Hepatic stellate cell (primary cell): ENCODE data around the gene DOLK.

ENCODE experiments used
- DNase-seq: peaks from one replicate; pipeline ENCODE4 v3.0.0; 2011; ENCODE audit warnings: low spot score

The DOLK gene

DNA sequence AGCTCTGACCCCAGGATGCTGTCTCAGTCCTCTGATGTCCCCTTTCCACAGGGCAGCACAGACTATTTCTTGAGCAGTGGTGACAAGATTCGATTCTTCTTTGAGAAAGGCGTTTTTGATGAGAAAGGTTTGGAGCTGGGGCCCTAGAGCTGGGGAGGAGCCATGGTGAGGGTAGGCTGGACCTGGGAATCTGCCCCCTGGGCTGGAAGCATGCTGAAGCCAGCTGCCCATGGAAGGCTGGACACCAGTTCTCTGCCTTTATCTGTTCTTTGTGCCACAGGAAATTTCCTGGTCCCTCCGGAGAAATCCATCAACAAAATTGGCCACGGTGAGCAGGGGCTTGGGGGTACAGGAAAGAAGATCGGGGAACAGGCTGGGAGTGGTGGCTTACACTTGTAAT lies 13.7 kb downstream of the DOLK start:
- DNase-seq, result no peak

DNA sequence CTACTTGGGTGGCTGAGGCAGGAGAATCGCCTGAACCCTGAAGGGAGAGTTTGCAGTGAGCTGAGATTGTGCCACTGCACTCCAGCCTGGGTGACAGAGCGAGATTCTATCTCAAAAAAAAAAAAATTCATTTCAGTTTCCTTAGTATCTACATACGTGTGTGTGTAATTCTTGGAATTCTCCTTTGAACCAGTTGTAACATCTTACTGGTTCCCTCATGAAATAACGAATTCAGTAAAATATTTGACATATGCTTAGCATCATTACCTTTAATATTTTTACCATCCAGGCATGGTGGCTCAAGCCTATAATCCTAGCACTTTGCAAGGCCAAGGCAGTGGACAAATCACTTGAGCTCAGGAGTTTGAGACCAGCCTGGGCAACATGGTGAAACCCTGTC lies 17.8 kb downstream of the DOLK start:
- DNase-seq, result no peak

DNA sequence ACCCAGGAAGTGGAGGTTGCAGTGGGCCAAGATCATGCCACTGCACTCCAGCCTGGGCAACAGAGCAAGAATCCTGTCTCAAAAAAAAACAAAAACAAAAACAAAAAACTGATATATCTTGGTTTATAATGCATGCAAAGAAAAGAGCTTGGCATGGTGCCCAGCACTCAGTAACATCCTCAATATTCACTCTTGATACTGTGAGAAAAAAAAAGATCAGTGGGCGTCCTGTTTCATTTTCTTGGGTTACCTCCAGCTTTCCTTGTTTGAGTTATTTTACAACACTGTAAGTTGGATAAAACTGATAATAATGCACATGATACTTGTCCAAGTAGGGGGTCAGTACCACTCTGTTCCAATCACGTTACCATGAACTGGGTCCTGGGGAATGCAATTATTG lies 18.8 kb downstream of the DOLK start:
- no peak for DNase-seq

DNA sequence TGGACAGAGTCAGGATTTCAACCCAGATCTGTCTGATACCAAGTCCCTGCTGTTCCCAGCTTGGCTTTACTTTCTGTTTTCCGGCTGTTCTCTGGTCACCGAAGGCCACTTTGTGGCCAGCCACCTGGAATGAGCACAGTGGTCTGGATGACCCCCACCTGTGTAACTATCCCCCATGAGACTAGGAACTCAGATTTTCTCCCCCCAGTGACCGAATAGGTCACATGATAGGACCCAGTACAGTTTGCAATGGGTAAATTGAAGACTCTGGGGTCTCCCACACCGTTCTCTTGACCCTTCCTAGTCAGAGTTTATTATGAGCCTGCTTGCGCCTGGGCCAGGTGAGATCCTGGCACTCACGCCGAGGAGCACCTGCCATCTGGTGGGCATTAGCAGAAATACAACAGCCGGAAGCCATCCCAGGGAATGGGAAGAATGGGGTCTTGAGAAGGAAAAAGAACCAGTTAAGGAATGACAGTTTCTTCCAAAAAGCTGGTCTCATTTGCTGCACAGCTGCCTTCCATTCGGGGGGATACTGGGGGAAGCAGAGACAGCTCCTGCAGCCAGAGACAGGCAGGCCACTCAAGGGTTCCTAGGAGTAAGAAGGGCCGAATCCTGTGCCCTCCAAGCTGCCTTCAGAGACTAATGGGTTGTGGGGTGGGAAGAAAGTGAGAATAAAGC lies 19.5 kb downstream of the DOLK start:
- peak; percentile 67 for DNase-seq

DNA sequence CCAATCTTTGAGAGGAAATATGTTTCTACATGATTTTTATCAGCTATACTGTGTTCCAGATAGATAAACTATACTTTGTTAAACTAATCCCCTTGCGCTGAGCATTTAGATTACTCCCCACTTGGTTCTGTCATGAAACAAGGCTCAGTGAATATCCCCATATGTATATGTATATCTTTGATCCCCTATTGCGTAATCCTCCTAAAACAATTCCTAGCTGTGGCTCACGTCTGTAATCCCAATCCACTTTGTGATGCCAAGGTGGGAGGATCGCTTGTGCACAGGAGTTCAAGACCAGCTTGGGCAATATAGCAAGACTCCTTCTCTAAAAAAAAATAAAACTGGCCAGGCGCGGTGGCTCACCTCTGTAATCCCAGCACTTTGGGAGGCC lies 23.9 kb downstream of the DOLK start:
- DNase-seq, result no peak

DNA sequence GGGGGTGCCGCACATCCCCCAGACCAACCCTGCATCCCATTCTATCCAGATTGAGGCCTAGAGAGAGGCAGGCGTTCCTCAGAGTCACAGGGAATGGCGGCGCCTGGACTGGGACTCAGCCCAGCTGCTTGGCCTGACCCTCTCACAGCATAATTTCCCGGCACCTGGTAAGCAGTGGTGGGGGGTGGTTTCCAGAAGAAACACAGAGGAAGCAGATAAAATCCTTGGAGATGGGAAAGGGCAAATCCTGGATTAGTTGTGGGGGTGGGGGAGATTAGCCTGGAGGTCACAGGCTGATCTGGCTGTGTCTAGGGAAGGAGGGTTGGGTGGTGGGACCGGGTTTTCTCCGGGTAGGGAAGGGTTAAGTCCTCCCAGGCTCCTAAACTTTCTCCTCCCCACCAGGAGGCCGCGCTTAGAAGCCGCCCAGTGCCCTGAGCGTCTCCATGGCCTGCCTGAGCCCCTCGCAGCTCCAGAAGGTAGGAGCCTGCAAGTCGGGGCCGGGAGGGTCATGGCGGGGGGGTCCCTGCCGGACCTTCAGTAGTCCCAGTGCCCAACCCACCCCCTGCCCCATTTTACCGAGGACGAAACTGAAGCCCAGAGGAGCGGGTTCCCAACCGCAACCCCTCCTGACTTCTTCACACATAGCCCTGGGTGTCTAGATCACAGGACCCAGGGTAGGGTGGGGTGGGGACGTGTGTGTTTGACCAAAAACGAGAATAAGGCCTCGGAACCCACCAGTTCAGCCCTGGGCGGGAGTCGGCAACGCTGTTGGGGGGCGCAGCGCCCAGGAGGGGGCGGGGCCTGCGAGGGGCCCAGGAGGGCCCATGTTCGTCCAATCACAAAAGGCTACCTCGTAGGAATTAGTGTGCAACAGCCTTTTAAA lies 25.3 kb downstream of the DOLK start:
- DNase-seq, result peak; percentile 77

DNA sequence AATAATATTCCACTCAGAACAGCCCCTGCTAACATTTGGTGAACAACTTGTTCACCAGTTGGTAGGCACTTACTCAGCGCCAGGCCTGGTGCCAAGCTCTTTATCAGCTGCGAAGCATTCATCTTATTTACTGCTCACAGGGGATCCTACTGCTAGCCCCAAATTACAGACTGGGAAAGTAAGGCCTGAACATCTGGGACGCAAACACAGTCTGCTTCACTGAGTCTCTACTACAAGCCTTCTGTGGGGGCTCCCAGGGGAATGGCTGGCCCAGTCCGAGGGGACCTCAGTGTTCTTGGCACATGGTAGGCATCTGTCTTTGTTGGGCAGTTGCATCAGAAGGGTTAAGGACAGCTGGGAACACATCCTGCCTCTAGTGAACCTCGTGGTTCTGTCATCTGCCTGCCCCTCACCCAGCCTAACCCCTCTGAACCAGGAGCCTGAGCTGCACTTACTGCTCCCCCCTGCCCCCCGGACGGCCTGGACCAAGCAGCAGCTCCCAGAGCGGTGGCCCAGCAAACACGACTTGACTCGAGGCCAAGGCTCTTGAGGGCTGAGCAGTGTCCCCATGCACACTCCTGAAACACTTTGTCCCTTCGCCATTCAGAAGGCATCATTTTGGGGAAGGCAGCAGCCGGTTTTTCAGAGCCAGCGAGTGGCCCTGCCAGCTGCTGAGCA lies 26.9 kb downstream of the DOLK start, which contains the start of gene PHYHD1:
PHYHD1 (plus strand) TSS at position 602 of the 678 bp plus-strand sequence. CDS start 1,342 bp downstream, outside the sequence.
- peak; percentile 47 for DNase-seq

DNA sequence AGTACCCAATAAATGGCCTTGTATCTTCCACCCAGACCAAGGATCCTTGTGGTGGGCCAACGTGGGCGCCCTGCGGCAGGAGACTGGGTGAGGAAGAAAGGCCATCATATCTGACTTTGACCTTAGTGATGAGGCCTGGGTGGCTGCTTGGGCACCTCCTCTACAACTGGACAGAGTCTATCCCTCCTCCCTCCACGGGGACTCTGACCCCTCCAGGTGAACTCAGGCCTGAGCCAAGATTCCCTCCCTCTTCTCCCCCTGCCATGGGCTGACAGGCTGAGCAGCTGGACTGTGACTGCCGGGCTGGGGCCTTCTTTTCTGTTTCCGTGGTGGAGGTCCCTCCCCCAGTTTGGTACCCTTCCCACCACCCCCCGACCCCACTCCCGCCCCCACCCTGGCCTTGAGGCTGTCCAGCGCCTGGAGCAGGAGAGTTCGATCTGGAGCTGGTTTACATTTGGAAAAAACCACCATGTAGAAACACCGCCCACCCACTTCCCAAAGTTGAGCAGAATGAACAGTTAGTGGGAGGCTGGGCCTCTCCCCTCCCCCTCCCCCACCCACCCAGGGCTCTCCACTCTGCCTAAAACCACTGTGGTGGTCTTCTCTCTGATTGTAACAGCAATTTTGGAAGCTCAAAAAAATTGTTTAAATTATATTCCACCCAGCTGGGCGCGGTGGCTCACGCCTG lies 27.9 kb downstream of the DOLK start:
- no peak for DNase-seq

DNA sequence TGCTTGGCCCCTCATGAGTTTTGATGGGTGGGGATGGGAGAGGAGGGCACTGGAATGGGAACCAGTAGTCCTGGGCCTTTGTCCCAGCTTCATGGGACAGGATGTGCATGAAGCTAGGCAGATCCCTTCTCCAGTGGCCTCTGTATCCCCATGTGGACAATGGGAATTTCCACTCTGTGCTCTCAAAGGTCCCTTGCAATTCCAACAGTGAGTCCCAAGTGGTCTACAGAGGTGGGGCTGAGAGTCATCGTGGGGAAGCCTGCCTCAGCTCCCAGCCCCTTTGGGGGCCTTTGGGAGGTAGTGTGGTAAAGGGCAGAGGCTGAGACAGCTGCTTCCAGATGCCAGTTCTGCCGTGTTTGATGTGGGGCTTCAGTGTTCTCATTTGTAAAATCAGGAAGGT lies 28.5 kb downstream of the DOLK start:
- no peak for DNase-seq

DNA sequence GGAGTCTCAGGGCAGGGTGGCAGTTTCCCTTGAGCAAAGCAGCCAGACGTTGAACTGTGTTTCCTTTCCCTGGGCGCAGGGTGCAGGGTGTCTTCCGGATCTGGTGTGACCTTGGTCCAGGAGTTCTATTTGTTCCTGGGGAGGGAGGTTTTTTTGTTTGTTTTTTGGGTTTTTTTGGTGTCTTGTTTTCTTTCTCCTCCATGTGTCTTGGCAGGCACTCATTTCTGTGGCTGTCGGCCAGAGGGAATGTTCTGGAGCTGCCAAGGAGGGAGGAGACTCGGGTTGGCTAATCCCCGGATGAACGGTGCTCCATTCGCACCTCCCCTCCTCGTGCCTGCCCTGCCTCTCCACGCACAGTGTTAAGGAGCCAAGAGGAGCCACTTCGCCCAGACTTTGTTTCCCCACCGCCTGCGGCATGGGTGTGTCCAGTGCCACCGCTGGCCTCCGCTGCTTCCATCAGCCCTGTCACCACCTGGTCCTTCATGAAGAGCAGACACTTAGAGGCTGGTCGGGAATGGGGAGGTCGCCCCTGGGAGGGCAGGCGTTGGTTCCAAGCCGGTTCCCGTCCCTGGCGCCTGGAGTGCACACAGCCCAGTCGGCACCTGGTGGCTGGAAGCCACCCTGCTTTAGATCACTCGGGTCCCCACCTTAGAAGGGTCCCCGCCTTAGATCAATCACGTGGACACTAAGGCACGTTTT lies 30.1 kb downstream of the DOLK start:
- DNase-seq, result peak; percentile 72

DNA sequence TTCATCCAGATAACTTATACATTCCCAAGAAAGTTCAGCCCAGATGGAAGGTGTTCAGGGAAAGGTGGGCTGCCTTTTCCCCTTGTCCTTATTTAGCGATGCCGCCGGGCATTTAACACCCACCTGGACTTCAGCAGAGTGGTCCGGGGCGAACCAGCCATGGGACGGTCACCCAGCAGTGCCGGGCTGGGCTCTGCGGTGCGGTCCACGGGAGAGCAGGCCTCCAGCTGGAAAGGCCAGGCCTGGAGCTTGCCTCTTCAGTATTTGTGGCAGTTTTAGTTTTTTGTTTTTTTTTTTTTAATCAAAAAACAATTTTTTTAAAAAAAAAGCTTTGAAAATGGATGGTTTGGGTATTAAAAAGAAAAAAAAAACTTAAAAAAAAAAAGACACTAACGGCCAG lies 30.7 kb downstream of the DOLK start:
- no peak for DNase-seq

DNA sequence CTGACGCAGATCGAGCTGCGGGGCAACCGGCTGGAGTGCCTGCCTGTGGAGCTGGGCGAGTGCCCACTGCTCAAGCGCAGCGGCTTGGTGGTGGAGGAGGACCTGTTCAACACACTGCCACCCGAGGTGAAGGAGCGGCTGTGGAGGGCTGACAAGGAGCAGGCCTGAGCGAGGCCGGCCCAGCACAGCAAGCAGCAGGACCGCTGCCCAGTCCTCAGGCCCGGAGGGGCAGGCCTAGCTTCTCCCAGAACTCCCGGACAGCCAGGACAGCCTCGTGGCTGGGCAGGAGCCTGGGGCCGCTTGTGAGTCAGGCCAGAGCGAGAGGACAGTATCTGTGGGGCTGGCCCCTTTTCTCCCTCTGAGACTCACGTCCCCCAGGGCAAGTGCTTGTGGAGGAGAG lies 31.2 kb downstream of the DOLK start:
- no peak for DNase-seq

DNA sequence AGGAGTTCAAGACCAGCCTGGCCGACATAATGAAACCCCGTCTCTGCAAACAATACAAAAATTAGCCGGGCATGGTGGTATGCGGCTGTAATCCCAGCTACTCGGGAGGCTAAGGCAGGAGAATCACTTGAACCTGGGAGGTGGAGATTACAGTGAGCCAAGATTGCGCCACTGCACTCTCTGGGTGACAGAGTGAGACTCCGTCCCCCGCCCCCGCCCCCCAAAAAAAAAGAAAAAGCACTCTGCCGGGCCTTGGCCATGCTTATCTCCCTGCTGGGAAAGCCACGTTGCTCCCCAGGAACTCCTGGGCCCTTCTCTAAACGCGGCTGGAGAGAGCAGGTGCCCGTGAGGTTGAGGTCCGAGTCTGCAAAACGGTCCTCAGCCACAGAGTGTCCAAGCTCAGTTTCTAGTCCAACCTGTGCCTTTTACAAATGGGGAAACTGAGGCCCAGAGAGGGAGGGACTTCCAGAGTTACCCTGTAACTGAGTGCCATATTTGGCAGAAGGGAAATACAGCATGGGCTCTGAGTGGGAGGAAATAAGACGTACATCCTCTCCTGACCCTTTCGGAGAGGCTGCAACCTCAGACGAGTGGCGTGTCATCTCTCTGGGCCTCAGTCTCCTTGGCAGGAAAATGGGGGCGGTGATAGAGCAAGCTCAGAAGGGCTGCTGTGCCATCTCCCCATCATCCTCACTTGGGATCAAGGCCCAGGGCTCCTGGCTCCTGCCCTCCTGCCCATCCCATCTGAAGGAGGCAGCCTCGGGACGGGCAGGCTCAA lies 33.2 kb downstream of the DOLK start:
- DNase-seq, result no peak

DNA sequence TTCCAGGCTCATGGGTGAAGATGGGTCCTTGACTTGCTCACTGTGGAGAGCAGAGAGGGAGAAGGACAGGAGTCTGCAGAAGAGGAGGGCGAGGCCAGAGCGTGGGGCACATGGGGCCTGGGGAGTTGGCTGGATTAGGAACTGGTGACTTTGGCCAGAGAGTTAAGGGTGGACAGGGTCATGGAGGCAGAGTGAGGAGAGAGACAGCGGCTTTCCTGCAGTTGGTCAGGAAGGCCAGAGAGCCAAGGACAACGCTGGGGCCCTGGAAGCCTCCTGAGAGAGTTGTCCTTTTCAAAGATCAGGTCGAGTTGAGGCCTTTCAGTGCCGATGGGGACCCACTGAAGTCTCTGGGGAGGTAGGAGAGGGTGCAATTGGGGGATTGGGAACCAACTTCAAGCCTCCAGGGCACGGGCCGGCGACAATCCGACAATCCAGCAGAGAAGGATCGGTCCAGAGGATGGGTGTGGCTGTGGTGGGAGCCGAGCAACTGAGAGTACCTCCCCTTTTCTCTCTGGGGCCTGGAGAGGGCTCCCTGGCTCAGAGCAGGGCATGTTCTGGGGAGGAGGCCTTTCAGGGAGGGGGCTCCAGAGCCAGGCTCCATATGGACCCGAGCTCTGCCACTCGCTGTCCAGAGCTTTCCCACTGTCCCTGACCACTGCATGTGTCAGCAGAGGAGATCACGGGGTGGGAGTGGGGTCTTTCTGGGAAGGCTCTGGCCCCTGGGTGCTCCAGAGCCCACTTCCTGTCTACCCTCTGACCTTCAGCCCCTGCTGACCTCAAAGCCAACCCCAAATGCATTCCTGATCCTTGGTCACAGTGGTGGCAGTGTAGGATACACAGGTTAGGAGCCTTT lies 34.1 kb downstream of the DOLK start:
- DNase-seq, result no peak

DNA sequence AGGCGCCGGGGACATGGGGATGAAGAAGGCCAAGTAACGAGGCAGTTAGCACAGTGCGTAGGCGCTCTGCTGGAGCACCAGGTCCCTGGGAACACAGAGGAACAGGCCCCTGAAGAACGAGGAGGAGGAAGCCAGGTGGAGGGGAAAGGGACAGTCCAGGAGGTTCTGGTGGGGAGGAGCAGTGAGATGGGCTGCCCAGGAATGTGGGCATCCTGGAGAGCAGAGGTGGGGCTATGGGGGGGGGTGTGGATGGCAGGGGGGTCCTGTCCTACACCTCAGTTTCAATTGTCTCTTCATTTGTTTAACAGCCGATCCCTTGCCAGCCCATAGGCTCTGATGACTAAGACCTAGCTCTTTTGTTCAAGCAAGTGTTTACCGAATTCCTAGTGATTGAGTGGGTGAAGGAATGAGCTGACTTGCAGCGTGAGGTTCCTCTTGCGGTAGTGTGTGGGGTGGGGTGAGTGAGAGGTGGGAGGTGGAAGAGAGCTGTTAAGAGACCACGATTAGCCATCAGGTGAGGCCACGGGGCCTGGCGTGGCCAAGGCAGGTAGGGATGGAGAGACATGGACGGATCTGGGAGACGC lies 35.0 kb downstream of the DOLK start:
- peak; percentile 88 for DNase-seq

DNA sequence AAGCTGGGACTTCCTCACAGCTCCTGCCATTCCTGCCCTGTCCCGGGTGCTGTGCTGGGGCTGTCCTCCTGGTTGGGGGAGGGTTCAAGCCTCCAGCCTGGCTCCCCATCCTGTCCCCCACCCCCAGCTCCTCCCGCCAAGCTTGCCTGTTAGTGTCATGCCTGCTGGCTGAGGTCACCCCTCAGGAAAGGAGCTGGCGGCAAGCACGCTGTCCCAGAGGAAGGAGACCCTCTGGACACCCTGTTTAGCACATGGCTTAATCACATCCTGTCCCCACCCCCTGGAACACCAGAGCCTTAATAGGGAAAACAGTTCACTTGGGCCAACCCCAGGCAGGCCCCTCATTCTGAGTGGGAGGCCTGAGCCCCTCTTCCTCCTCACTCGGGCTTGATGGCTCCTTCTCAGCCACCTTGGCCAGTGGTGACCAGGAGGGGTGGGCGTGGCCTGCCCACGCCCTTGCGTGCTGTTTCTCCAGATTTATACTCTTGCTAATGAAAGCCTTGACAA lies 35.8 kb downstream of the DOLK start:
- DNase-seq, result peak; percentile 77

DNA sequence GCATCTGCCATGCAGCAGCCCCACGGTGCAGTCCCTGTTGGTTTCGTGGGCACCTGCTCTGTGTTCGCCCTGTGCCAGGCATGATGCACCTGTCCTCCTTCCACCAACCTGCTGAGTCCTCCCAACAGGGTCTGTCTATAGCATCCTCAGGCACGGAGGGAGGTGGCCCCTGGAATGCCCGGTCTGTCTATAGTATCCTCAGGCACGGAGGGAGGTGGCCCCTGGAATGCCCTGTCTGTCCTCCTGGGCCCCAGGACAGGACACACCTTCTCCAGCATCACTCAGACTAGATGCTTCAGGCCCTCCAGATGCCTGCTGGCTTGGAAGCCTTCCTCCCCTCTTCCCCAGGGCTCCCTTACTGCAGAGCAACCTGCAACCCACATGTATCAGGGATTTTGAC lies 36.5 kb downstream of the DOLK start:
- DNase-seq, result no peak

DNA sequence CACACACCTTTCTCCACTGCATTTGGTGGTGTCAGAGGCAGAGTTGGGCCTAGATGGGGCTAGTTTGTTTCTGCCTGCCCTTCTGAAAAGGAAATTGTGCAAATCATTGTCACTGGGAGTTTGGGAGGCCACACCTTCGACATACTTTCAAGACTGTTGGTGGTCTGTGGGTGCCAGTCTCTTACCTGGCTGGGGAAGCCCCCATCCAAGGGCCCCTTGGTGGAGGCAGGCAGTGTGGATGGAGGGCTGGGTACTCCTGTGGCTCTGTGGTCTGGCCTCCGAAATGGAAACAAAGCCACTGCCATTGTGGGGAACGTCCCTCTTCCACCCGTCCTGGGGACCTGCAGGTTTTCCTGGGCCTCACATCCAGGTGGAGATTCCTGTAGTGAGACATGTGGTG lies 37.5 kb downstream of the DOLK start:
- no peak for DNase-seq

DNA sequence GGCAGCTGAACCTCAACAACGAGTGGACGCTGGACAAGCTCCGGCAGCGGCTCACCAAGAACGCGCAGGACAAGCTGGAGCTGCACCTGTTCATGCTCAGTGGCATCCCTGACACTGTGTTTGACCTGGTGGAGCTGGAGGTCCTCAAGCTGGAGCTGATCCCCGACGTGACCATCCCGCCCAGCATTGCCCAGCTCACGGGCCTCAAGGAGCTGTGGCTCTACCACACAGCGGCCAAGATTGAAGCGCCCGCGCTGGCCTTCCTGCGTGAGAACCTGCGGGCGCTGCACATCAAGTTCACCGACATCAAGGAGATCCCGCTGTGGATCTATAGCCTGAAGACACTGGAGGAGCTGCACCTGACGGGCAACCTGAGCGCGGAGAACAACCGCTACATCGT lies 39.0 kb downstream of the DOLK start:
- DNase-seq, result no peak
